Lung (tissue), 12 donors: ENCODE data around the gene FBN2. TPM values are rescaled to one million over a fixed set of nuclear protein-coding genes. Genes with fewer than 3 reads are reported as not detected.

Experiments
- ATAC-seq: fragments of 200-7000 bp; cut with Tn5 transposase; one replicate; pipeline ENCODE4 v1.9.1; 2020; ENCODE audit warnings: moderate number of reproducible peaks; ENCODE audit not compliant: insufficient read depth, low FRiP score
- DNase-seq, 3 donors: peaks; one replicate each; pipeline ENCODE4 v3.0.0-alpha.2; 2013 to 2017
- H3K27ac ChIP-seq, 2 donors: one replicate each; pipeline ENCODE4 v1.5.1; 2013; ENCODE audit warnings: mild to moderate bottlenecking in 2 of 2, moderate library complexity in 2 of 2, control low read depth in 1 of 2, inconsistent platforms in 1 of 2, low read depth in 1 of 2, low read length in 1 of 2
- H3K27me3 ChIP-seq, 3 donors: one replicate each; pipeline ENCODE4 v1.5.1; 2013; ENCODE audit warnings: low read length in 2 of 3; ENCODE audit not compliant: control insufficient read depth in 3 of 3, insufficient read depth in 3 of 3
- H3K36me3 ChIP-seq, 4 donors: one replicate each; pipeline ENCODE4 v1.5.1; 2013; ENCODE audit warnings: low read length in 4 of 4, mild to moderate bottlenecking in 1 of 4, moderate library complexity in 1 of 4; ENCODE audit not compliant: control insufficient read depth in 4 of 4, insufficient read depth in 4 of 4
- H3K4me1 ChIP-seq, 5 donors: one replicate each; pipeline ENCODE4 v1.5.1; 2013; ENCODE audit warnings: low read length in 5 of 5, mild to moderate bottlenecking in 2 of 5, moderate library complexity in 1 of 5; ENCODE audit not compliant: control insufficient read depth in 5 of 5, insufficient read depth in 5 of 5
- H3K4me3 ChIP-seq: one replicate; pipeline ENCODE4 v1.5.1; 2013; ENCODE audit warnings: mild to moderate bottlenecking, control low read depth, moderate library complexity
- H3K9ac ChIP-seq, 2 donors: one replicate each; pipeline ENCODE4 v1.5.1; 2013; ENCODE audit warnings: low read length in 2 of 2, control low read depth in 1 of 2; ENCODE audit not compliant: insufficient read depth in 1 of 2
- H3K9me3 ChIP-seq, 4 donors: one replicate each; pipeline ENCODE4 v1.5.1; 2013; ENCODE audit warnings: low read length in 3 of 4, mild to moderate bottlenecking in 1 of 4, moderate library complexity in 1 of 4; ENCODE audit not compliant: control insufficient read depth in 4 of 4, insufficient read depth in 3 of 4
- CTCF ChIP-seq: IDR thresholded peaks from 2 replicates; pipeline ENCODE4 v1.5.1; 2012; ENCODE audit warnings: mild to moderate bottlenecking; ENCODE audit errors: control extremely low read depth, extremely low read depth
- WGBS, 2 donors: extraction: QIAGEN DNeasy Blood & Tissue Kit; methylation state at CpG; one replicate each; pipeline ENCODE4 v1.1.7; 2013; 5-methylcytosine and 5-hydroxymethylcytosine counted together
- polyA plus RNA-seq, 2 donors: library from polyadenylated mRNA; stranded (reverse); fragments of 200-250 nt; gene quantifications; one replicate each; pipeline ENCODE4 v1.2.1, GENCODE V29; 2013
- total RNA-seq, 2 donors: library from RNA; depleted of rRNA in 1 of 2; stranded (reverse); fragments of >200 nt in 1 of 2; gene quantifications; one replicate each; pipeline ENCODE4 v1.2.1, GENCODE V29; 2014 to 2021
- donor health status: control.
- donor health status: control.
- donor health status: Bipolar disorder and iron deficiency.
- donor health status: healthy.
- donor health status: DM: yes; HTN: yes; CAD: no.

Gene FBN2
- total and polyA plus RNA-seq, 4 donors: 0.06 to 13.1 (median 1.1) TPM

DNA sequence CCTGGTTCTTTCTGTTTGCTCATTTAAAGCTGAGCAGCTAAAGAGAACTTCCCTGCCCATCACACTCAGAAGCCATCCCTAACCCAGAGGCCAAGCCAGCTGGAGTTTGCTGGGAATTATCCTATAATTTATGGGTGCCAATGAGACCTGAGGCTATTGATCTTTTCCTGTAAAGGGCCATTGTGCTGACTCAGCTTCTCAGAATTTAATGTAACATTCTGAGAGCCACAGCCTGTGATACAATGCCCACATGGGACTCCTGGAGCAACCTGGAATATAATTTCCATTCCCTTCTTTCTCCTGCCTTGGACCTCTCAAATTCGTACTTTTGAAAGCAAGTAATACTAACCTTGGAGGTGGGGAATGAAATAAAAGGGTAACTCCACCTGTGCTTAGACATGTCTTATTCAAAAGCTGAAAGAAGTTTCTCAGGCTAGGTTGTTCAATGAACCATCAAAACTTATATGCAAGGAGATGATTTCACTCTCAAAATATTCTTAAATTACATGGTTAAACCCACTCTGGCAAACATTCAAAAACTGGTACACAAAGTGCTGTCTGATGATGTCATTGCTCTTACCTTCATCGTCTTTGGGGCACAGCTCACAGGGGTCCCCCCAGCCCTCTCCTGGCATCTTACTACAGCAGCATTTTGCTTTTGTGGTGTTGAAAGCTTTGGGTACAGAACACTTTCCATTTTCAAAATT lies 247.7 kb downstream of the FBN2 start:
- ATAC-seq: no peak
- no peak for TF ChIP-seq CTCF
- H3K4me1 ChIP-seq: no peaks in the 10 kb centered on the region
- no peak for DNase-seq
- no peaks in the 10 kb centered on the region for H3K27me3 ChIP-seq
- H3K27ac ChIP-seq: no peak overlapping the region
- H3K4me3 ChIP-seq: no peak overlapping the region
- WGBS, 2 donors: 69 to 83% methylated on average over 2 of the region's 2 CpGs
- H3K36me3 ChIP-seq: peaks cover 0 to 9% (median 3%) of the 10 kb centered on the region in 4 donors
- no peaks in the 10 kb centered on the region for H3K9me3 ChIP-seq
- no peak overlapping the region for H3K9ac ChIP-seq

DNA sequence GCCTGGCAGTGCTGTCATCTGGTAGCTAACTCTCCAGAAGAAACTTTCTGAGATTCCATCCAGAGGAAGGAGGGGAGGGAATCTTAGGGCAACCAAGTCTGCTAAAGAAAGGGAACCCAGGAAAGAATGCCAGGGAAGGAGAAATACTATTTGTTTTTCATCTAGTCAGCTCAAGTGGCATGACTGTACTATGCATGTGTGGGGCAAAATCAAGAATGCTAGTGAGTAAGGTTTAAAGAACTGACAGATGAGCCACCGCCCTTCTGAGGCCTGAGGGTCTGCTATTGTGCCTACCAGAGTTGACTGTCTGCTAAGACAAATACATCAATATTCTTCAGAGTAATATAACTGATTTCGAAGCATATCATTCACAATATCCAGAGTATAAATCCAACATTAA lies 250.3 kb downstream of the FBN2 start:
- Histone ChIP-seq H3K9ac (no peak overlapping the region), H3K27ac (no peak overlapping the region), H3K27me3 (no peaks in the 10 kb centered on the region), H3K4me3 (no peak overlapping the region), H3K36me3 (peaks cover 0 to 13% (median 4%) of the 10 kb centered on the region in 4 donors), H3K9me3 (no peaks in the 10 kb centered on the region), H3K4me1 (no peaks in the 10 kb centered on the region)
- DNase-seq (no peak), ATAC-seq (no peak)
- WGBS, 2 donors: 71 to 94% methylated on average over 2 of the region's 2 CpGs
- no peak for TF ChIP-seq CTCF

- Histone ChIP-seq H3K4me1 (no peaks in the 10 kb centered on the region), H3K36me3 (peaks cover 0 to 13% (median 2%) of the 10 kb centered on the region in 4 donors), H3K27ac (no peak overlapping the region), H3K9me3 (no peaks in the 10 kb centered on the region), H3K4me3 (no peak overlapping the region), H3K27me3 (no peaks in the 10 kb centered on the region), H3K9ac (no peak overlapping the region)
- ATAC-seq: no peak
- TF ChIP-seq CTCF: no peak
- 94 to 96% methylated on average over 2 of the region's 2 CpGs for WGBS, 2 donors
- no peak for DNase-seq
Observed at GRCh38 chr5:128284236-128284635, 253.8 kb downstream of the FBN2 start.

DNA sequence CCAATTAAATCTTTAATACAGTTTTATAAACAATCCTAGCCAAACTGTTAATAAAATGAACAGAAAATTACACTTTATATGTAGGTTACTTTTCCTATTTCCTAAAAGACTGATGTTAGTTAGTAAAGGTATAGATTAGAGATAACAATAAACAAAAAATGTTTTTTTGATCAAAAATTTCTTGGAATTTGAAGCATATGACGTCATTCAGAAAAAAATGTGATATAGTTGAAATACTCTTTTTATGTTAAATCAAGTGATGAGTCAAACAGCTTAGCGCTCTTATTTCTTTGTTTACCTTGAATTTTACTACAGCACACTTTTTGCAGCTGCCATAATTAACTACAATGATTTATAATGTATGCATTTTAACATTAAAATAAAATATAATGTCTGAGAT lies 258.7 kb downstream of the FBN2 start:
- Histone ChIP-seq H3K4me3 (no peak overlapping the region), H3K27ac (no peak overlapping the region), H3K9me3 (no peaks in the 10 kb centered on the region), H3K36me3 (peaks cover 0 to 11% (median 5%) of the 10 kb centered on the region in 4 donors), H3K4me1 (no peaks in the 10 kb centered on the region), H3K9ac (no peak overlapping the region), H3K27me3 (no peaks in the 10 kb centered on the region)
- 57 to 92% methylated on average over 2 of the region's 2 CpGs for WGBS, 2 donors
- TF ChIP-seq CTCF: no peak
- ATAC-seq: no peak
- DNase-seq: no peak
